Fibroblast of gingiva (primary cell): ENCODE data around the gene CLCN6.

Source experiments
- DNase-seq: peaks from one replicate; pipeline ENCODE4 v3.0.0-alpha.2; 2011; ENCODE audit warnings: low read depth

The CLCN6 gene

GRCh38 chr1:11780380-11781147, 25.4 kb upstream of the CLCN6 start:
- no peak for DNase-seq

GRCh38 chr1:11781297-11781696, 24.7 kb upstream of the CLCN6 start:
- peak; percentile 19 for DNase-seq

DNA sequence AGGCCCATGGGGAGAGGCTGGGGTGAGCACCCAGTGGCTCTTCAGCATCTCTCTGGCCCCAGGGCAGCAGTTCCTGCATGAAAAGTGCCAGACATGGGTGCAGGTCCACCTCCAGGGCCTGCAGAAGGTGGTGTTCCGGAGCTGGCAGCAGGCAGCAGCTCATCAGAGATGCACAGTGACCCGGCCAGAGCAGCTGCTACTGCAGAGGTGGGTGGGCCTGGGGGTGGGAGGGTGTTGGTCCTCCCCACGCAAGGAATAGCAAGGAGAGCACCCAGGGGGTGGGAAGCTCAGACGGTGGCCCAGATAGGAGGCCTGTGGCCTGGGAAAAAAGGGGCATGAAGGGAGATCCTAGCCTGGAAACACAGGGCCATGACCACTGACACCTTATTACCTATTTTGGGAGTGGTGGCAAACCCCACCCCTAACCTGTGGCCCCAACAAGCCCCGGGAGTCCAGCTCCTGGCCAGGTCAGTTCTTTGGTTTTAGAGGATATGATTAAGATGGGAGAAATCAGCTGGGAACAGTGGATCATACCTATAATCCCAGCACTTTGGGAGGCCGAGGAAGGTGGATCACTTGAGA, 23.8 kb upstream of the CLCN6 start:
- no peak for DNase-seq

DNA sequence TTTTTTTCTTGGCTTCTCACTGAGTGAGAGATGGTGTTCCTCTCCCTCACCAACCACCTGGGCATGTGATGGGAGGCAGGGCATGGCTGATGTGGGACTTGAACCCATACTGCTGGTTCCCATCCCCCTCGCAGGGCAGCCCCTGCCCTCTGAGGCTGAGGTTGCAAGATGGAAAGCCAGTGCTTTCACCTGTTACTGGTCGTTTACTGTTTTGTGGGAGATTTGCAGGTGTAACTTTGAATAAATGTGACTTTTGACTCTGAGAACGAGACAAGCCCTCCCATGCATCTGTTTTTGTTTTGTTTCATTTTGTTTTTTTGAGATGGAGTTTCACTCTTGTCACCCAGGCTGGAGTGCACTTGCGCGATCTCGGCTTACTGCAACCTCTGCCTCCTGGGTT, 22.4 kb upstream of the CLCN6 start:
- DNase-seq, result no peak

- no peak for DNase-seq
These were observed 21.6 kb upstream of the CLCN6 start for GRCh38 chr1:11784256-11784992.

- peak; percentile 42 for DNase-seq
These were observed 20.8 kb upstream of the CLCN6 start for GRCh38 chr1:11784993-11785769.

- no peak for DNase-seq
These were observed 19.8 kb upstream of the CLCN6 start for GRCh38 chr1:11786168-11786567.

GRCh38 chr1:11787251-11787803, 18.7 kb upstream of the CLCN6 start:
- peak; percentile 58 for DNase-seq

DNA sequence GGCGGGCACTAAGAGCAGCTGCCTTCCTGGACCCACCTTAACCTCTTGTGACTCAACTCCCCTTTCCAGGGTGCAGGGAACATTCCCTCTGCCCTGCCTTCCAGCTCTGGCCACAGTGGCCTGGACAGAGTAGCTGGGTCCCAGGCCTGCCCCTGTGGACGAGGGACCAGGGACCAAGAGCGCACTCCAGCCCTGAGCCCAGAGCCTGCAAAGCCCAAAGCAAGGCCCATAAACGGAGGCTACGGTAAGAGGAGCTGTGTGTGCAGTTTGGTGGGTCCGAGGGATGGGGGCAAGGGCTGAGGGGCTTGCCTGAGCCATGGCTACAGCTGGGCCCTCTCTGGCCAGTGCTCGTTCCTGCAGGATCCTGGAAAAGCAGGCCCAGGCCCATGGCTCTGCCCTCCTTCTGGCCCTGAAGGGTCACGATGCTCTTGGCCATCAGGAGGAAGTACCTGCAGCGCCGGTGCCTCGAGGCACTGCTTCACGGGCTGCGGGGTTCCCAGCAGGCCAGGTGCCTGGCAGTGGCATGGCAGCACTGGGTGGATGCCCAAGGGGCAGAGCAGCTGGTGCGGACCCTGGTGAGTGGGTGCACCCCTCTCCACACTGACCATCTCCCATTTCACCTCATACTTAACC, 18.1 kb upstream of the CLCN6 start:
- no peak for DNase-seq

- DNase-seq, result no peak
These were observed 17.4 kb upstream of the CLCN6 start for GRCh38 chr1:11788549-11789053.

- DNase-seq, result no peak
These were observed 16.6 kb upstream of the CLCN6 start for GRCh38 chr1:11789126-11790067.

DNA sequence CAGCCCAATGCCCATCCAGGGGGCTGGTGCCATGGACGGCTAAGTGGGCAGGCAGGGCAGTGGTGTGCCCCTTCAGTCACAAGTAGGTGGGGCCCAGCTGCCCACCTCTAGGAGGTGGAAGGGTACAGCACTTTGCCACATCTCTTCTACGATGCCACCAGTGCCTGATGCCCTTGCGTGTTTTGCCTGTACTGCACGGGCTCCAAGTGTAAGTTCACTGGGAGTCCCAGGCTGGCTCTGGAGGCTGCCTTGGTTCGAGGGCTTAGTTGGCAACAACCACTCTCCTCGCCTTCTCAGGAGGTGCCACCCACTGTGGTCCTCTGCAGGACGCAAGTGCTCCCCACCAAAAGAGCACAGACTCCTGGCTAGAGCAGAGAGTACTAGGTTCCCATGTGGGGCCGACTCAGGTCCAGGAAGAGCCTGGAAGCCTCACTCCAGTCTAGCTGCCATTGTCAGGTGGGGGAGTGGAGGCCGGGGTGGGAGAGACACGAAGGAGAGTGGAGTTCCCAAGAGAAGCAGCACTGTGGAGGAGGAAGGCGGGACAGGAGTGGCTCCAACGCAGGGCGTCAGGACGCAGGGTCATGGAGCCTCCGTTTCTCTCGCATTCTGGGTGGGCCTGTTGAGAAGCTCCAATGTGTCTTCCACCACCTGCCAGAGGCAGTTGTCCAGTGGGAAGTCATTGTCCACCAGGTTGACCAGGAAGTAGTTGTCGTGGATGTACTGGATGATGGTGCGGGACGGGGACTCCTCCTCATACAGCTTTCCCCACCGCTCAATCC, 15.7 kb upstream of the CLCN6 start:
- DNase-seq, result no peak

- DNase-seq, result peak; percentile 98
These were observed 14.9 kb upstream of the CLCN6 start for GRCh38 chr1:11790880-11791715.

DNA sequence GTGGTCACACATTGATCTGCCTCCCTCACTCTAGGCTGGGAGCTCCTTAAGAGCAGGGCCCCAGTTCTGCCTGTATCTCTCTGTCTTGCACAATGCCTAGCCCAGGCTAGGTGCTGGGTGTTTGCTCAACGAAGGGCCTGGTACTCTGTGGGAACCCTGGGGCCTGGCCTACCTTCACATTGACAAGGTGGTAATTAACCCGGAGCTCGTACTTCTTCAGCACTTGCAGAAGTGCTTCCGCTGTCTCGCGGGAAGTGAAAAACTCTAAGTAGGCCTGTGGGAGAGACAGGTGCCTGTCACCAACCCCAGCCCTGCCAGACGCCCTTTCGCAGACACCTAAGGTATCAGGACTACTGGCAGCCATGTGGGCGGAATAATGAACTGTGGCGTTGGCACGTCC, 13.9 kb upstream of the CLCN6 start:
- no peak for DNase-seq

DNA sequence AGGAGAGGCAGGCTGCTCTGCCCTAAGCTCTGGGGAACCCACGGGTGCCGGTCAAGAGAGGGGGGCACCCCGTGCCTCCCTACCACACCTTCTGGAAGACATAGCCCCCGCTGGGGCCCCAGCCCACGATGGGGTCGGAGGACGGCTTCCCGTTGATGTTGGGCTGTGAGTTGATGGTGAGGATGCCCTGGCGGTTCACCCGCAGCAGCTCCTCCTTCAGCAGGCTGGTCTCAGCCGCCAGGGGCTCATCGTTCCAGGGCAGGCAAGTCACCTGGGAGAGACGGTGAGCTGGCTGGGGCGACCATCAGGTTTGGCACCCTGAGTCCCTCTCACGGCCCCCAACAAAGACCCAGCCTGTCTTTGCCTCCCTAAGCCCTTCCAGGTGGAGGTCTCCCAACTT, 12.2 kb upstream of the CLCN6 start:
- no peak for DNase-seq

GRCh38 chr1:11794446-11795237, 11.3 kb upstream of the CLCN6 start:
- no peak for DNase-seq

DNA sequence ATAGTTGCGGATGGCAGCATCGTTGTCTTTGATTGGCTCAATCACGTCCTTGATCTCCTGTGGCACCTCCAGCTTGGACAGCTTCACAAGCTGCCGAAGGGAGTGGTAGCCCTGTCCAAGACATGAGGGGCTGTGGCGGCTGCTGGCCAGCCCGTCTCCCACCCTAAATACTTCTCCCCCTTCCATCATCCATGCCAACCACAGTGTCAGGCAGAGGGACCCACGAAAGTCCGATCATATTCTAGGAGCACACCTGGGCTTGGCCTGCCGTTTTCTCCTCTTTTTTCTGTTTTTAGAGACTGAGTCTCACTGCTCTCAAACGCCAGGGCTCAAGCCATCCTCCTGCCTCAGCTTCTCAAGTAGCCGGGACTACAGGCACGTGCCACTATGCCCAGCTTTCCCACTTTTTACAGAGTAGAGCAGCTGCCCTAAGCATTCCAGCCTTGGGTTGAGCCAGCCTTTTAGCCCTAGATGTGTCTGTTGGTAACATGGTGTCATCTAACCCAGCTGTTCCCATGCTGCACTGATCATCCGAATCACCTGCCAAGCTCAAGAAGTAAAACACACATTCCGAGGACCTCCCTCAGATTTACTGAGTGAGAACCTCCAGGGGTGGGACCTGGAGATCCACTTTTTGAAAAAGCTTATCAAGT, 10.6 kb upstream of the CLCN6 start:
- DNase-seq, result no peak
